CD4-positive, alpha-beta T cell treated with Interleukin-2 at 100 ng/mL for 4 hours (primary cell): ENCODE results near the gene HDDC2.
"Not testable (repeated sequence)": the region's sequence is repeated elsewhere in the genome, so short reads cannot be mapped to it uniquely, and the experiment has no call there.

Experiments used
- DNase-seq: peaks from one replicate; pipeline ENCODE4 v3.0.0-alpha.2; 2020; ENCODE audit warnings: low spot score

The HDDC2 gene

GRCh38 chr6:125306756-125307149 lies 5.0 kb upstream of the HDDC2 start:
- DNase-seq, result no peak

GRCh38 chr6:125304970-125305660 lies 3.3 kb upstream of the HDDC2 start:
- DNase-seq, result no peak

- no peak for DNase-seq
These were observed 1.7 kb upstream of the HDDC2 start for GRCh38 chr6:125303512-125303854.

GRCh38 chr6:125302840-125303511 lies 1.2 kb upstream of the HDDC2 start:
- DNase-seq, result peak; percentile 44

GRCh38 chr6:125300992-125301434 lies 754 bp downstream of the HDDC2 start:
- no peak for DNase-seq

DNA sequence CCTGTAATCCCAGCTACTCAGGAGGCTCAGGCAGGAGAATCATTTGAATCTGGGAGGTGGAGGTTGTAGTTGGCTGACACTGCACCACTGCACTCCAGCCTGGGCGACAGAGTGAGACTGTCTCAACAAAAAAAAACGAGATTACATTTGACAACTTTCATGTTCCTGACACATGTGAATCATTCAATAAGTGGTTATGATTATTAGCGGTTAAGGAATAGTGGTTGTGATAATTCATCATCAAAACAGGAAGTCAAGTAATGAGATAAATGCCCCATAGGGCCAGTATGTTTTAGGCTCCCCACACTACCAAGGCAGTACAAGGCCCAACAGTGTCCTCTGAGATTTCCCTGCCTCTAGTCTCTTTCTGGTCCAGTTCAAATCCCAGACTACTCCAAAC lies 2.5 kb downstream of the HDDC2 start:
- peak; percentile 47 for DNase-seq

DNA sequence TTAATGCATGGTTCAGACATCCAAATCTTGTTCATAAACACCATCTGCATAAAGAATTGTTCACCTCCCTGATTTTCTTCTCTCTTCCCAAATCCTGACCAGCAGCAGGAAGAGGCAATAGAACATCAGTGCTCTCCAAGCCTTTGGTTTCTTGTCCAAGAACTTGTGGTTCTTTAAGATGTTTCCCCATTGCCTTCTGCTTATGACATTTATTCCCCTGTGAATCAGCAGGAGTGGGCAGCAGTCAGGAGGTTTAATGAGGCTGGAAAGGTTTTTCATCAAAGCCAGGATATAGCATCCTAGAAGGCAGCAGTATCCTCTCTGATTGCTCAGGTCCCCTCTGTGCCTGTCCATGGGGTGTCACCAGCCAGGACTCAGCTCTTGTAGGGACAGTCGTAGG lies 5.3 kb downstream of the HDDC2 start:
- no peak for DNase-seq

DNA sequence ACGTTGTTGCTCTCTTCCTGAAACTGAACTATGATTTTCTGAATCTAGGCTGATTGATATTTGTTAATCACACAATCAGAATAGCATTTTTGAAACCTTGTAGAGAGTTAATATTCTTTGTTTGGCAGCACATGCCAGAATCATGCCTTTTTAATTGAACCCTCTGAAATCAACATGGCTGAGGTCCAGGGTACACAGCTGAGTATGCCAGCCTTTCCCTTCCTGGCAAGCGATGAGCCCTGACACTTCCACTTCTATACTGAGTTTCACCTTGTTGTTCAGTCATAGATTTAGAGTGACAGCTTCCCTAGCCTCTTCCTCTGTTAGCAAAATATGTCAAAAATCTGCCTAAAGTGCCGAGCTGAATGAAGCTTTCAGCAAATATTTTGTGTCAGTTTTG lies 6.8 kb downstream of the HDDC2 start:
- DNase-seq, result no peak

- DNase-seq, result no peak
These were observed 7.7 kb downstream of the HDDC2 start for GRCh38 chr6:125294036-125294435.

- DNase-seq, result no peak
These were observed 8.2 kb downstream of the HDDC2 start for GRCh38 chr6:125293587-125293986.

GRCh38 chr6:125287718-125288117 lies 14.0 kb downstream of the HDDC2 start:
- DNase-seq, result no peak

DNA sequence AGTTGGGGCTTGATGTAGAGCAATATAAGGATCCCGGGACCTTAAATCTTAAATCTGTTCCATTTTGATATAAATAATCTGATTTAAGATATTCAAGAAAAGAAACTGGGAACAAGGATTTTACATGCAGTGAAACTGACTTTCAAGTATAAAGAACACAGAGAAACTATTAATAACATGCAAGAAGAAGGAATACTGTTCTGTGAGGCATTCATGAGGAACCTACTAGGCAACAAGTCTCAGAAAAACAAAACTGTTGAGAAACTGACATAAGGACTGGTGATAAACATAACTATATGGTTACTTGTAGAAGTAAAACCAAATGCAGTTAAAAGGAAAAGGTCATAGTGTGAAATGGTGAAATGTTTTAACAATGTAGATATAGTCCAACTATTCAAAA lies 15.8 kb downstream of the HDDC2 start:
- no peak for DNase-seq

GRCh38 chr6:125285353-125285752 lies 16.4 kb downstream of the HDDC2 start:
- no peak for DNase-seq

- not testable (repeated sequence) for DNase-seq
These were observed 19.3 kb downstream of the HDDC2 start for GRCh38 chr6:125282470-125282869.

DNA sequence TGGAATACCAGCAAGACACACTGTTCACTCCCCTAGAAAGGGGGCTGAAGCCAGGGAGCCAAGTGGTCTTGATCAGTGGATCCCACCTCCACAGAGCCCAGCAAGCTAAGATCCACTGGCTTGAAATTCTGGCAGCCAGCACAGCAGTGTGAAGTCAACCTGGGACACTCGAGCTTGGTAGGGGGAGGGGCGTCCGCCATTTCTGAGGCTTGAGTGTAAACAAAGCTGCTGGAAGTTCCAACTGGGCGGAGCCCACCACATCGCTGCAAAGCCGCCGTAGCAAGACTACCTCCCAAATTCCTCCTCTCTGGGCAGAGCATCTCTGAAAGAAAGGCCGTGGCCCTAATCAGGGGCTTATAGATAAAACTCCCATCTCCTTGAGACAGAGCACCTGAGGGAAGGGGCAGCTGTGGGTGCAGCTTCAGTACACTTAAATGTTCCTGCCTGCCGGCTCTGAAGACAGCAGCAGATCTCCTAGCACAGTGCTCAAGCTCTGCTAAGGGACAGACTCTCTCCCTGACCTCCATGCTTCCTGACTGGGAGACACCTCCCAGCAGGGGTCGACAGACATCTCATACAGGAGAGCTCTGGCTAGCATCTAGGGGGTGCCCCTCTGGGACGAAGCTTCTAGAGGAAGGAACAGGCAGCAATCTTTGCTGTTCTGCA lies 21.3 kb downstream of the HDDC2 start:
- not testable (repeated sequence) for DNase-seq

GRCh38 chr6:125279961-125280360 lies 21.8 kb downstream of the HDDC2 start:
- no peak for DNase-seq

DNA sequence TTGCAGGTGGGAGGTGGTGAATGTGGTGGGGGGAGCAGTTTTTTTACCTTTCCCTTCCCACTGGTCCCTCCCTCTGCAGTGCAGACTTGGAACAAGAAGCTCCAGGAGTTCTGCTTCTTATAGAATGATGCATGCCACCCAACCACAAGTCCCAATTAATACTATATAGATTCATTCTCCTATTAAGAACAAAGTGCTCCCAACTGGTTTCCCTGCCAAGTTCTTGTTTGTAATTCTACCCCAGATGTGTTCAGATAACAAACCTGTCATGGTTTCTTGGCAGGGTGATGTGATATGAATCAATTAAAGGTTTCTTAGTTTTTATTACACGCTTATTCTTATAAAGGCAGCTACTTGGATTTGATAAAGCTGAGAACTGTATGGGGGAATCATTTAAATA lies 23.9 kb downstream of the HDDC2 start:
- no peak for DNase-seq

- no peak for DNase-seq
These were observed 26.0 kb downstream of the HDDC2 start for GRCh38 chr6:125275779-125276178.

DNA sequence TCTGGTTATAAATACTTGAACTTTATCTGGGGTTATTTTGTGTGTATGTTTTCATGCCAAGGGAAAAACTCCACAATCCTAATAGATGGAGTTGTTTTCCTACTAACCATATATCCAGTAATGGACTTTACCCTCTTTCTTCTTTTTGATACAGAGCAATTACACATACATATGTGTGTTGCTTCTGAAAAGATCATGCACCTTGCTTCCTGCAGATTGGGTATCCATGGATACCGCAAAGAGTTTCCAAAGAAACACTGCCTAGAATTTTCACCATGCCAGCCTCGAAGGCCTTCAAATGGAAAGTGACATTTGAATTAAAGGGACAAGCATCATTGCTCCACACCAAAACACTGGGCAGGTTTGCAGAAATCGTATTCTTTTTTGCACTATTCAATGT lies 26.8 kb downstream of the HDDC2 start:
- no peak for DNase-seq

DNA sequence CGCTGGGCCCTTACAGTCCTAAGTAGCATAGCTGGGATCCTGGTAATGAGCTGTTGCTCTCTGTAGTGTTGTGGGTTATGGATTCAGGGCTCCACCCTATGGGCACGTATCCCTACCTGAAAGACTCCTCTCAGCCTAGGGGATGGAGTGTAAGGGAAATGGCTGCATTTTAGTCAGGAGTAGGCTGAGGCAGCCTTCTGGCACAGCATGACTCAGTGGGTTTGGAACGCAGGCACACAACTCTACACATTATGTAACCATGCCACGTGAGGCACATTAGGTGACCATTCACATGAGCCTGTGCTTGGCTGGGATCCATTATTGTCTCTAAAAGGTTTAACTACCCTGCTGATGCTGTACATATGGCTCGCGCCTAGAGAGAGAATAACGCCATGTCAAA lies 27.8 kb downstream of the HDDC2 start:
- no peak for DNase-seq

- DNase-seq, result no peak
These were observed 28.5 kb downstream of the HDDC2 start for GRCh38 chr6:125273251-125273650.

GRCh38 chr6:125271486-125272159 lies 30.1 kb downstream of the HDDC2 start:
- no peak for DNase-seq

DNA sequence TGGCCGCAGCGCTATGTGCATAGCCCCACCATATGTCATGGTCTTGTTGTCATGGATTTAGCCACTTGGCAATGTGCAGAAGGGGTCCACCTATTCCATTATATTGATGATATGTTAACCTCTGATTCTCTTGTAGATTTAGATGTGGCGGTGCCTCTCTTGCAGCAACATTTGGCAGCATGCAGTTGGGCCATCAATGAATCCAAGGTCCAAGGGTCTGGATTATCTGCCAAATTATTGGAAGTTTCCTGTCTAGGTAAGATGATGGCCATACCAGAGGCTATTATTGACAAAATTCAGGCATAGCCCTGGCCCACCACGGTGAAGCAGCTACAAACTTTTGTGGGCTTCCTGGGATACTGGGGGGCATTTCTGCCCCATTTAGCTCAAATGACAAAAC lies 31.4 kb downstream of the HDDC2 start:
- no peak for DNase-seq
